Neuron (in vitro differentiated cells): ENCODE results near the gene SUDS3.
"Not testable (repeated sequence)": the region's sequence is repeated elsewhere in the genome, so short reads cannot be mapped to it uniquely, and the experiment has no call there.

ENCODE experiments used
- H2AFZ ChIP-seq: one replicate; pipeline ENCODE4 v1.6.1; 2013; ENCODE audit warnings: low read depth, mild to moderate bottlenecking, inconsistent platforms, low read length, moderate library complexity
- H3K27me3 ChIP-seq: one replicate; pipeline ENCODE4 v1.6.1; 2013; ENCODE audit warnings: low read length; ENCODE audit not compliant: insufficient read depth
- H3K36me3 ChIP-seq: one replicate; pipeline ENCODE4 v1.6.1; 2013; ENCODE audit warnings: low read length; ENCODE audit not compliant: insufficient read depth
- H3K4me1 ChIP-seq: one replicate; pipeline ENCODE4 v1.6.1; 2013; ENCODE audit warnings: low read length; ENCODE audit not compliant: insufficient read depth
- H3K4me3 ChIP-seq: 2 replicates; pipeline ENCODE4 v1.5.1; 2013; ENCODE audit warnings: mild to moderate bottlenecking, low read length, moderate library complexity
- H3K9me3 ChIP-seq: one replicate; pipeline ENCODE4 v1.6.1; 2013; ENCODE audit warnings: low read length

Gene SUDS3

GRCh38 chr12:118391424-118391823 is 15.1 kb downstream of the SUDS3 start:
- no peaks in the 10 kb centered on the region for H3K27me3 ChIP-seq
- no peaks in the 10 kb centered on the region for H3K4me1 ChIP-seq
- peaks cover 76% of the 10 kb centered on the region for H3K36me3 ChIP-seq
- H3K4me3 ChIP-seq: no peak overlapping the region
- no peaks in the 10 kb centered on the region for H3K9me3 ChIP-seq
- H2AFZ ChIP-seq: no peak overlapping the region

- H3K27me3 ChIP-seq: no peaks in the 10 kb centered on the region
- no peaks in the 10 kb centered on the region for H3K4me1 ChIP-seq
- H3K36me3 ChIP-seq: peaks cover 76% of the 10 kb centered on the region
- no peaks in the 10 kb centered on the region for H3K9me3 ChIP-seq
- no peak overlapping the region for H2AFZ ChIP-seq
- no peak overlapping the region for H3K4me3 ChIP-seq
Observed at GRCh38 chr12:118391836-118392235, 15.5 kb downstream of the SUDS3 start.

- peaks cover 76% of the 10 kb centered on the region for H3K36me3 ChIP-seq
Observed at GRCh38 chr12:118397708-118398440, 21.5 kb downstream of the SUDS3 start.

GRCh38 chr12:118398524-118398923 is 22.2 kb downstream of the SUDS3 start:
- Histone ChIP-seq H2AFZ (no peak overlapping the region), H3K4me3 (no peak overlapping the region), H3K27me3 (no peaks in the 10 kb centered on the region), H3K36me3 (peaks cover 77% of the 10 kb centered on the region), H3K9me3 (no peaks in the 10 kb centered on the region), H3K4me1 (no peaks in the 10 kb centered on the region)

More at GRCh38 chr12:118397708-118398440, 21.5 kb downstream of the SUDS3 start:
- Histone ChIP-seq H3K27me3 (no peaks in the 10 kb centered on the region), H3K4me1 (no peaks in the 10 kb centered on the region), H3K4me3 (no peak overlapping the region), H2AFZ (no peak overlapping the region), H3K9me3 (no peaks in the 10 kb centered on the region)

- Histone ChIP-seq H3K4me3 (no peak overlapping the region), H3K27me3 (no peaks in the 10 kb centered on the region), H3K4me1 (no peaks in the 10 kb centered on the region), H2AFZ (no peak overlapping the region), H3K9me3 (no peaks in the 10 kb centered on the region), H3K36me3 (peaks cover 79% of the 10 kb centered on the region)
Observed at GRCh38 chr12:118398940-118399339, 22.6 kb downstream of the SUDS3 start.

- Histone ChIP-seq H3K36me3 (peaks cover 75% of the 10 kb centered on the region), H2AFZ (no peak overlapping the region), H3K27me3 (no peaks in the 10 kb centered on the region), H3K4me3 (no peak overlapping the region), H3K9me3 (no peaks in the 10 kb centered on the region), H3K4me1 (no peaks in the 10 kb centered on the region)
Observed at GRCh38 chr12:118402251-118402650, 25.9 kb downstream of the SUDS3 start.

- no peaks in the 10 kb centered on the region for H3K4me1 ChIP-seq
- peaks cover 75% of the 10 kb centered on the region for H3K36me3 ChIP-seq
- no peak overlapping the region for H3K4me3 ChIP-seq
- no peaks in the 10 kb centered on the region for H3K9me3 ChIP-seq
- no peaks in the 10 kb centered on the region for H3K27me3 ChIP-seq
- H2AFZ ChIP-seq: no peak overlapping the region
Observed at GRCh38 chr12:118404876-118405521, 28.6 kb downstream of the SUDS3 start.

- H3K27me3 ChIP-seq, H3K4me1 ChIP-seq, H3K9me3 ChIP-seq, H3K4me3 ChIP-seq, H2AFZ ChIP-seq: not testable (repeated sequence)
- peaks cover 69% of the 10 kb centered on the region for H3K36me3 ChIP-seq
Observed at GRCh38 chr12:118408241-118408640, 31.9 kb downstream of the SUDS3 start.

GRCh38 chr12:118409834-118410233 is 33.5 kb downstream of the SUDS3 start:
- H2AFZ ChIP-seq: no peak overlapping the region
- peaks cover 75% of the 10 kb centered on the region for H3K36me3 ChIP-seq
- no peak overlapping the region for H3K4me3 ChIP-seq
- H3K4me1 ChIP-seq: no peaks in the 10 kb centered on the region
- no peaks in the 10 kb centered on the region for H3K27me3 ChIP-seq
- no peaks in the 10 kb centered on the region for H3K9me3 ChIP-seq

- peaks cover 38% of the 10 kb centered on the region for H3K36me3 ChIP-seq
- no peaks in the 10 kb centered on the region for H3K27me3 ChIP-seq
- H3K4me3 ChIP-seq: no peak overlapping the region
- H3K4me1 ChIP-seq: no peaks in the 10 kb centered on the region
- H3K9me3 ChIP-seq: peaks cover 4% of the 10 kb centered on the region
- H2AFZ ChIP-seq: no peak overlapping the region
Observed at GRCh38 chr12:118417942-118418341, 41.6 kb downstream of the SUDS3 start.

GRCh38 chr12:118418385-118419057 is 42.2 kb downstream of the SUDS3 start:
- H3K36me3 ChIP-seq: peaks cover 32% of the 10 kb centered on the region
- peaks cover 4% of the 10 kb centered on the region for H3K9me3 ChIP-seq
- no peak overlapping the region for H2AFZ ChIP-seq
- H3K27me3 ChIP-seq: no peaks in the 10 kb centered on the region
- no peaks in the 10 kb centered on the region for H3K4me1 ChIP-seq
- no peak overlapping the region for H3K4me3 ChIP-seq

- Histone ChIP-seq H3K27me3 (no peaks in the 10 kb centered on the region), H2AFZ (no peak overlapping the region), H3K36me3 (peaks cover 10% of the 10 kb centered on the region), H3K9me3 (peaks cover 4% of the 10 kb centered on the region), H3K4me3 (no peak overlapping the region), H3K4me1 (no peaks in the 10 kb centered on the region)
Observed at GRCh38 chr12:118420673-118421072, 44.3 kb downstream of the SUDS3 start.

GRCh38 chr12:118424884-118425283 is 48.5 kb downstream of the SUDS3 start:
- Histone ChIP-seq H3K27me3 (no peaks in the 10 kb centered on the region), H3K4me3 (no peak overlapping the region)

More at GRCh38 chr12:118424884-118425283, 48.5 kb downstream of the SUDS3 start:
- Histone ChIP-seq H3K9me3 (no peaks in the 10 kb centered on the region), H3K36me3 (no peaks in the 10 kb centered on the region), H2AFZ (no peak overlapping the region), H3K4me1 (no peaks in the 10 kb centered on the region)
